NCI-H2227 (cell line): ENCODE data around the gene RGP1.

Experiments used
- DNase-seq: peaks from one replicate; lab custom pipeline; 2025; ENCODE audit not compliant: unreplicated experiment; lab: John Stamatoyannopoulos, UW

Gene RGP1

GRCh38 chr9:35743452-35743851 is 5.6 kb upstream of the RGP1 start:
- no peak for DNase-seq

- DNase-seq = no peak
These were observed 5.1 kb upstream of the RGP1 start for GRCh38 chr9:35743880-35744518.

- no peak for DNase-seq
These were observed 3.5 kb upstream of the RGP1 start for GRCh38 chr9:35745569-35745968.

GRCh38 chr9:35746583-35746982 is 2.5 kb upstream of the RGP1 start:
- DNase-seq = no peak

GRCh38 chr9:35748242-35748857 is 737 bp upstream of the RGP1 start:
- no peak for DNase-seq

- DNase-seq = no peak
These were observed 598 bp downstream of the RGP1 start for GRCh38 chr9:35749515-35750255.

GRCh38 chr9:35750256-35750531 is 1.1 kb downstream of the RGP1 start:
- no peak for DNase-seq

- no peak for DNase-seq
These were observed 4.4 kb downstream of the RGP1 start for GRCh38 chr9:35753466-35753865.

- no peak for DNase-seq
These were observed 5.2 kb downstream of the RGP1 start, which contains the start of gene MSMP for GRCh38 chr9:35754264-35754663. Gene MSMP, minus strand, starts transcription at chr9:35754276. Its CDS starts 147 bp downstream, at chr9:35754129.

- DNase-seq = no peak
These were observed 6.0 kb downstream of the RGP1 start for GRCh38 chr9:35755071-35755470.

- peak; percentile 58 for DNase-seq
These were observed 7.5 kb downstream of the RGP1 start for GRCh38 chr9:35756275-35757225.

GRCh38 chr9:35757226-35757891 is 8.3 kb downstream of the RGP1 start:
- DNase-seq = peak; percentile 43

- no peak for DNase-seq
These were observed 8.8 kb downstream of the RGP1 start for GRCh38 chr9:35757892-35758275.

GRCh38 chr9:35758475-35759050 is 9.5 kb downstream of the RGP1 start:
- no peak for DNase-seq

GRCh38 chr9:35759795-35760194 is 10.7 kb downstream of the RGP1 start:
- DNase-seq = no peak

GRCh38 chr9:35760651-35761050 is 11.6 kb downstream of the RGP1 start:
- DNase-seq = no peak

- DNase-seq = no peak
These were observed 14.1 kb downstream of the RGP1 start for GRCh38 chr9:35763181-35763580.

GRCh38 chr9:35763803-35764202 is 14.7 kb downstream of the RGP1 start:
- no peak for DNase-seq

GRCh38 chr9:35766997-35767396 is 17.9 kb downstream of the RGP1 start:
- DNase-seq = no peak

- DNase-seq = no peak
These were observed 18.4 kb downstream of the RGP1 start for GRCh38 chr9:35767458-35767857.
